Activated gamma-delta T cell treated with Interleukin-2 at 50 U/mL for 16 hours (primary cell): ENCODE measurements around the gene G2E3.
A peak's percentile ranks its signal among the peaks of the same experiment; 100 is the strongest.
"Not testable (repeated sequence)": the region's sequence is repeated elsewhere in the genome, so short reads cannot be mapped to it uniquely, and the experiment has no call there.

ENCODE experiments used
- DNase-seq: peaks from one replicate; pipeline ENCODE4 v3.0.0-alpha.2; 2020

The G2E3 gene

GRCh38 chr14:30558675-30559555 is at the start of gene G2E3:
G2E3 (plus strand) TSS chr14:30559158; CDS start chr14:30581080, 21,922 bp downstream.
- peak; percentile 82 for DNase-seq

- no peak for DNase-seq
These were observed 41.2 kb upstream of the G2E3 start for GRCh38 chr14:30517737-30518136.

- DNase-seq, result no peak
These were observed 39.9 kb upstream of the G2E3 start for GRCh38 chr14:30518867-30519560.

- no peak for DNase-seq
These were observed 39.0 kb upstream of the G2E3 start for GRCh38 chr14:30519961-30520360.

- DNase-seq, result no peak
These were observed 38.4 kb upstream of the G2E3 start for GRCh38 chr14:30520536-30520935.

- no peak for DNase-seq
These were observed 36.8 kb upstream of the G2E3 start for GRCh38 chr14:30521899-30522736.

- no peak for DNase-seq
These were observed 33.1 kb upstream of the G2E3 start for GRCh38 chr14:30525833-30526232.

GRCh38 chr14:30527196-30527595 is 31.8 kb upstream of the G2E3 start:
- no peak for DNase-seq

GRCh38 chr14:30528119-30528518 is 30.8 kb upstream of the G2E3 start:
- no peak for DNase-seq

GRCh38 chr14:30528778-30529642 is 29.9 kb upstream of the G2E3 start:
- no peak for DNase-seq

GRCh38 chr14:30532264-30532663 is 26.7 kb upstream of the G2E3 start:
- no peak for DNase-seq

- DNase-seq, result no peak
These were observed 25.8 kb upstream of the G2E3 start for GRCh38 chr14:30533126-30533525.

- no peak for DNase-seq
These were observed 17.6 kb upstream of the G2E3 start for GRCh38 chr14:30541318-30541717.

- not testable (repeated sequence) for DNase-seq
These were observed 12.2 kb upstream of the G2E3 start for GRCh38 chr14:30546735-30547134.

GRCh38 chr14:30547388-30548048 is 11.4 kb upstream of the G2E3 start:
- no peak for DNase-seq

GRCh38 chr14:30550335-30550734 is 8.6 kb upstream of the G2E3 start:
- no peak for DNase-seq

- no peak for DNase-seq
These were observed 7.5 kb upstream of the G2E3 start for GRCh38 chr14:30551460-30551859.

GRCh38 chr14:30553311-30553989 is 5.5 kb upstream of the G2E3 start:
- DNase-seq, result no peak

- no peak for DNase-seq
These were observed 640 bp upstream of the G2E3 start for GRCh38 chr14:30558362-30558674.

- DNase-seq, result no peak
These were observed 707 bp downstream of the G2E3 start for GRCh38 chr14:30559638-30560091.

GRCh38 chr14:30560581-30560980 is 1.6 kb downstream of the G2E3 start:
- DNase-seq, result no peak
